Loucy (cell line): ENCODE measurements around the gene SDK2.

Experiments
- CTCF ChIP-seq: fragments of 200-600 bp; sonication (generic); conservative IDR thresholded peaks from 2 replicates; pipeline ENCODE4 v1.5.1; 2014; ENCODE audit warnings: mild to moderate bottlenecking, antibody characterized with exemption, low read length
- EZH2phosphoT487 ChIP-seq: fragments of 200-600 bp; IDR thresholded peaks from 2 replicates; pipeline ENCODE4 v1.6.1; 2018; ENCODE audit warnings: antibody characterized with exemption, mild to moderate bottlenecking, moderate library complexity, borderline replicate concordance

DNA sequence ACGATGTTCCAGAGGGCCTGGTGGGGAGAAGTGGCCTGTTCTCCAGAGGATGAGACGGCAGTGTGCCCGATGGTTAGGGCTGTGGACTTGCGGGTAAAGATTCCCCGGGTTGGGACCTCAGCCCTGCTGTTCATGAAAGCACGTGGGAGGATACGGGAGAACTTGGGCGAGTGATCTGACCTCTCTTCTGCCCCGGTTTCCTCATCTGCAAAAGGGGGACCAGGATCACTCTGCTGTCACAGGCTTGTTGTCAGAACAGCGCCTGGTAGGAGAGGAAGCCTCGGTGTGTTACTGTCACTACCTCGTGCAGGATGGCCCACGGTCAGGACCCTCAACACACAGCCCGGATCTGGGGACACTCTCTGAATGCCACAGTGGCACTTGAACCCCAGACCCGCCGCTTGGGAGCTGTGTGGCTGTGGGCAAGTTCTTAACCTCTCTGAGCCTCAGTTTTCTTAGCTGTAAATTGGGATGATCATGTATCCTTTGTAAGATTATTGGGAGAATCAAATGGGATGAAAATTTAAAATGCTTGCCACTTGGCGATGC is 246.9 kb downstream of the SDK2 start:
- TF ChIP-seq CTCF (no peak), EZH2phosphoT487 (no peak)
